ENCODE data around the gene RNF213.

DNA sequence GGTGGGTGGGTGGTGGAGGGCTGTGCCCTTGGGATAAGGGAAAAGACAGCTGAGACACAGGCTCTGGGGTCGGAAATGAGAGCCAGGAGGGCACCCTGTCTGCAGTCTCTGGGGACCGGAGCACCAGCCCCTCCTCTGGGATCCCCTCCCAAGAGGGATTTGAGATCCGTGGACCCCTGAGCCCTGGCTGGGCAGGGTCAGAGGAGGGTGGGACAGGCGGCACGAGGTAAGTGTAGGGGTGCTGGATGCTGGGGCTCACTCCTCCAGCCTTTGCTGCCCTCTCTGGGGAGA lies 40.9 kb upstream of the RNF213 start:
- no peak for TF ChIP-seq POLR2A (IDR thresholded peaks at IDR 0.05)
- TF ChIP-seq, protein P1, sequence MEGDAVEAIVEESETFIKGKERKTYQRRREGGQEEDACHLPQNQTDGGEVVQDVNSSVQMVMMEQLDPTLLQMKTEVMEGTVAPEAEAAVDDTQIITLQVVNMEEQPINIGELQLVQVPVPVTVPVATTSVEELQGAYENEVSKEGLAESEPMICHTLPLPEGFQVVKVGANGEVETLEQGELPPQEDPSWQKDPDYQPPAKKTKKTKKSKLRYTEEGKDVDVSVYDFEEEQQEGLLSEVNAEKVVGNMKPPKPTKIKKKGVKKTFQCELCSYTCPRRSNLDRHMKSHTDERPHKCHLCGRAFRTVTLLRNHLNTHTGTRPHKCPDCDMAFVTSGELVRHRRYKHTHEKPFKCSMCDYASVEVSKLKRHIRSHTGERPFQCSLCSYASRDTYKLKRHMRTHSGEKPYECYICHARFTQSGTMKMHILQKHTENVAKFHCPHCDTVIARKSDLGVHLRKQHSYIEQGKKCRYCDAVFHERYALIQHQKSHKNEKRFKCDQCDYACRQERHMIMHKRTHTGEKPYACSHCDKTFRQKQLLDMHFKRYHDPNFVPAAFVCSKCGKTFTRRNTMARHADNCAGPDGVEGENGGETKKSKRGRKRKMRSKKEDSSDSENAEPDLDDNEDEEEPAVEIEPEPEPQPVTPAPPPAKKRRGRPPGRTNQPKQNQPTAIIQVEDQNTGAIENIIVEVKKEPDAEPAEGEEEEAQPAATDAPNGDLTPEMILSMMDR (IDR thresholded peaks at IDR 0.05) = no peak
- TF ChIP-seq EP300 (IDR thresholded peaks at IDR 0.05) = no peak
